ENCODE data around the gene CRP.

Gene CRP

DNA sequence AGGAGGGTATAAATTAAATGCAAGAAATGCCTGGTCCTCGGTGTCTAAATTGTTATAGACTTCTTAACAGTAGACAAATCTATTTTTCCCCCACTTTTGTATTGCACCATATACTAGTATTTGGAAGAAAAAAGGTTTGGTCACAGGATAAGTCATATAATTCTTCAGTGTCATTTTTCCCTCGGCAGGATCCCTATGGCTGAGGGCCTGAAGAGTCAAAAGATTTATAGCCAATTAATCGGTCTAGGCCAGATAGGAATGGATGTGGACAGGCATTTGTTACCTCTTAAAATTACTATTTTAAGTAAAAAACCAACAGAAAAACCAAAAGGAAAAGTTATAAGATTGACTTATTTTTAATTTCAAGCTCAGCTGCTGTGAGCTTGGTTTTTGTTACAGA, 45.6 kb downstream of the CRP start:
- H3K36me3 Mint-ChIP-seq = peaks cover 4% of the 10 kb centered on the region
- peaks cover 8% of the 10 kb centered on the region for H3K9me3 Mint-ChIP-seq (ENCODE audit: low read depth)
- H3K27ac Mint-ChIP-seq = no peak overlapping the region
- H3K4me1 Mint-ChIP-seq (ENCODE audit: low read depth) = no peaks in the 10 kb centered on the region
- H3K27me3 Mint-ChIP-seq = peaks cover 4% of the 10 kb centered on the region
- no peak overlapping the region for H3K4me3 Mint-ChIP-seq

DNA sequence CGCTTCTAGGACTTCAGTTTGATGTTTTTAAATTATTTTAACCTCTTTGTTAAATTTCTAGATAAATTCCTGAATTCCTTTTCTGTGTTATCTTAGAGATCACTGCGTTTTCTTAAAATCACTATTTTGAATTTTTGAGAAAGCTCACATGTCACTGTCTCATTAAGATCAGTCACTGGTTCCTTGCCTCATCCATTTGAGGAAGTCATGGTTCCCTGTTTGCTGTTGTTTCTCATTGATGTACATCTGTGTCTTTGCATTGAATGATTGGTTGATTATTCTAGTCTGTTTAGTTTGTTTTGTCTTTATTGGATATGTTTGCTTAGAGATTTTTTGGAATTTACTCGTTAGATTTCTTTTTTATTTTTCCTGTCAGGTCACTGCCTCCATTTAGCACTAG, 50.1 kb downstream of the CRP start:
- Mint-ChIP-seq H3K9me3 (ENCODE audit: low read depth) (peaks cover 15% of the 10 kb centered on the region), H3K4me3 (no peak overlapping the region), H3K4me1 (ENCODE audit: low read depth) (no peaks in the 10 kb centered on the region), H3K27ac (no peak overlapping the region), H3K27me3 (peaks cover 11% of the 10 kb centered on the region), H3K36me3 (peaks cover 4% of the 10 kb centered on the region)

DNA sequence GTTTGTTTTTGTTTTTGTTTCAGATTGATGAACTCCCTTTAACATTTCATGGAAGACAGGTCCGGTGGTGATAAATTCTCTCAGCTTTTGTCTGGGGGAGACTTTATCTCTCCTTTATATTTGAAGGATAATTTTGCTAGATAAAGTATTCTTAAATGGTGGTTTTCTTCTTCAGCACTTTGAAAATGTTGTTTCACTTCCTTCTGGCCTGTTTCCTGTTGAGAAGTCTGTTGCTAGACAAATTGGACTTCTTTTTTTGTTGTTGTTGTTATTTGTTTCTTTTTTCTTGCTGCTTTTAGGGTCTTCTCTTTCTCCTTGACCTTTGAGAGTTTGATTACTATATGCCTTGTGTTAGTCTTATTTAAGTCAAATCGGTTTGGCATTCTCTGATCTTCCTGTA, 50.8 kb downstream of the CRP start:
- Mint-ChIP-seq H3K27me3 (peaks cover 11% of the 10 kb centered on the region), H3K36me3 (peaks cover 4% of the 10 kb centered on the region), H3K4me3 (no peak overlapping the region), H3K9me3 (ENCODE audit: low read depth) (peaks cover 15% of the 10 kb centered on the region), H3K27ac (no peak overlapping the region), H3K4me1 (ENCODE audit: low read depth) (no peaks in the 10 kb centered on the region)
